RWPE2 (cell line): ENCODE data around the gene PIK3R1.

Experiments
- ATAC-seq: fragments of 200-7000 bp; cut with Tn5 transposase; 3 replicates; pipeline ENCODE4 v1.9.1; 2021; ENCODE audit warnings: low read depth
- DNase-seq: peaks from one replicate; pipeline ENCODE4 v3.0.0-alpha.2; 2020; ENCODE audit warnings: low spot score
- H3K27ac ChIP-seq: fragments of 450-650 bp; 2 replicates; pipeline ENCODE4 v1.5.1; 2017; ENCODE audit warnings: mild to moderate bottlenecking; ENCODE audit not compliant: poor library complexity, severe bottlenecking
- H3K27me3 ChIP-seq: fragments of 250-450 bp; sonication (Bioruptor Pico); 2 replicates; pipeline ENCODE4 v1.5.1; 2021; ENCODE audit warnings: mild to moderate bottlenecking, moderate library complexity; ENCODE audit not compliant: insufficient read depth, poor library complexity, severe bottlenecking
- H3K36me3 ChIP-seq: fragments of 250-450 bp; sonication (Bioruptor Pico); 2 replicates; pipeline ENCODE4 v1.5.1; 2020; ENCODE audit warnings: low read depth, mild to moderate bottlenecking, moderate library complexity
- H3K4me1 ChIP-seq: fragments of 250-450 bp; sonication (Bioruptor Pico); 2 replicates; pipeline ENCODE4 v1.5.1; 2021; ENCODE audit warnings: mild to moderate bottlenecking, moderate library complexity; ENCODE audit not compliant: insufficient read depth, poor library complexity, severe bottlenecking
- H3K4me3 ChIP-seq: fragments of 250-450 bp; sonication (Bioruptor Pico); 2 replicates; pipeline ENCODE4 v1.5.1; 2021; ENCODE audit warnings: mild to moderate bottlenecking, moderate library complexity; ENCODE audit not compliant: severe bottlenecking
- H3K9me3 ChIP-seq: fragments of 250-450 bp; sonication (Bioruptor Pico); 2 replicates; pipeline ENCODE4 v1.5.1; 2021; ENCODE audit warnings: mild to moderate bottlenecking, moderate library complexity; ENCODE audit not compliant: severe bottlenecking
- TF ChIP-seq, protein P1 (sequence below): fragments of 450-650 bp; IDR thresholded peaks from one replicate; pipeline ENCODE4 v1.5.1; 2017; ENCODE audit warnings: mild to moderate bottlenecking, moderate library complexity; ENCODE audit not compliant: poor library complexity, severe bottlenecking

Gene PIK3R1

DNA sequence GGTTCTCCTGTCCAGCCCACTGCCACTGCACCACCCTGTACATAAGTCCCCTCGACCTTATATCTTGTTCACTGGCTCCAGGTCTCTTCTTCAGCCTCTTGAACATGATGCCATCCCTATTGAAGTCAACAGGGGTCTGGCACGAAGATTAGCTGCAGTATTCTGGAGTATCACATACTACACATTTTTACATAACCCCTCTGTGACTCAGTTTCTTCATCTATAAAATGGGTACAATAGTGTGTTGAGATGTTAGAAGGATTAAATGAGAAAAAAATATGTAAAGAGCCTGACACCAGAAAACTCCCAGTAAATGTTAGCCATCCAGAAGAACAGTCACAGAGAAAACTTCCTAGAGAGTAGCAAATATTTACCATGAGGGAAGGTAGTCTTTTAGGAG lies 98.9 kb downstream of the PIK3R1 start:
- H3K4me3 ChIP-seq, result no peak overlapping the region
- no peak overlapping the region for H3K27ac ChIP-seq
- H3K27me3 ChIP-seq, result no peaks in the 10 kb centered on the region
- DNase-seq (no peak), ATAC-seq (no peak)
- TF ChIP-seq, protein P1, sequence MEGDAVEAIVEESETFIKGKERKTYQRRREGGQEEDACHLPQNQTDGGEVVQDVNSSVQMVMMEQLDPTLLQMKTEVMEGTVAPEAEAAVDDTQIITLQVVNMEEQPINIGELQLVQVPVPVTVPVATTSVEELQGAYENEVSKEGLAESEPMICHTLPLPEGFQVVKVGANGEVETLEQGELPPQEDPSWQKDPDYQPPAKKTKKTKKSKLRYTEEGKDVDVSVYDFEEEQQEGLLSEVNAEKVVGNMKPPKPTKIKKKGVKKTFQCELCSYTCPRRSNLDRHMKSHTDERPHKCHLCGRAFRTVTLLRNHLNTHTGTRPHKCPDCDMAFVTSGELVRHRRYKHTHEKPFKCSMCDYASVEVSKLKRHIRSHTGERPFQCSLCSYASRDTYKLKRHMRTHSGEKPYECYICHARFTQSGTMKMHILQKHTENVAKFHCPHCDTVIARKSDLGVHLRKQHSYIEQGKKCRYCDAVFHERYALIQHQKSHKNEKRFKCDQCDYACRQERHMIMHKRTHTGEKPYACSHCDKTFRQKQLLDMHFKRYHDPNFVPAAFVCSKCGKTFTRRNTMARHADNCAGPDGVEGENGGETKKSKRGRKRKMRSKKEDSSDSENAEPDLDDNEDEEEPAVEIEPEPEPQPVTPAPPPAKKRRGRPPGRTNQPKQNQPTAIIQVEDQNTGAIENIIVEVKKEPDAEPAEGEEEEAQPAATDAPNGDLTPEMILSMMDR, result no peak
- no peaks in the 10 kb centered on the region for H3K9me3 ChIP-seq
- H3K36me3 ChIP-seq, result no peaks in the 10 kb centered on the region
- H3K4me1 ChIP-seq, result peaks cover 8% of the 10 kb centered on the region

DNA sequence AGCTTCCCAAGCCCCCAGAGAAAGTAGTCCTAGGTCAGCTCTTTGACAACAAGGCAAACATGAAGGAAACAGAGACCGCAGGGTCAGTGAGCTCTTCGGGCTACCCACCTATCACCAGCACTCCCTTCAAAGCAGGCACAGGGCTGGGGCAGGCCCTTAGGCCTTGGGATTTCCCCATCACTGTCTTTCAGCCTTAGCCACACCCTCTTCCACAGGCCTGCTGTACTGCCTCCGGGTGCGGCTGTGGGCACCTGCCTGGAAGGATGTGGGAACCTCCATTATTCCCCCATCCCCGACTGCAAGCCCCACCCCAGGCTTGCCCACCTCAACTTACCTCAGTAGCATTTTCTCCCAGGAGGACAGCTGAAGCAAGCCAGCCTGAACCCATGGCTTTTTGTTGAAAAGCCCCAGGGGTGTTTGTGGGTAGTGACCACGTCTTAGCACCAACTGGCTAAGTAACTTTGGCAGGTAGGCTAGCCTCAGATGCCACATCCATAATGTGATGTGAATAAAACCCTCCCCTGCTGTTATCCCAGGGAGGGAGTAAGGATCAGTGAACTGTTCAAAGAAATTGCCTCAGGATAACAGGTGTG lies 100.2 kb downstream of the PIK3R1 start:
- no peak for ATAC-seq
- no peak for DNase-seq
- Histone ChIP-seq H3K27me3 (no peaks in the 10 kb centered on the region), H3K27ac (no peak overlapping the region), H3K36me3 (no peaks in the 10 kb centered on the region), H3K4me1 (peaks cover 19% of the 10 kb centered on the region), H3K4me3 (no peak overlapping the region), H3K9me3 (no peaks in the 10 kb centered on the region)
- TF ChIP-seq, protein P1, result no peak

DNA sequence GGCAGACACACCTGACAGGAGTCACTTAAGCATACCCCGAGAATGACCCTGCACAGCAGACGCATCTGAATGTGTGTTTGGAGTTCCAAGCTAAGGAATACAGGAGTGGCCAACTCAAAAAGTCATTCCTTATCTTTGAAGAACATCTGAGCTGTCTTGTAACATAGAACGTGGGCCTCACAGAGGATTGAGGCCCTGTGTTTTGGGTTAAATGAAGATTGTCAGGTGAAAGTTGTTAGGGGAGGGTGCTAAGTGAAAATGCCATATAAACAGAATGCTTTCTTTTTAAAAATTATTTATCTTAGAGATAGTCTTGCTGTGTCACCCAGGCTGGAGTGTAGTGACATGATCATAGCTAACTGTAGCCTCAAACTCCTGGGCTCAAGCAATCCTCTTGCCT lies 100.9 kb downstream of the PIK3R1 start:
- DNase-seq, result no peak
- Histone ChIP-seq H3K36me3 (no peaks in the 10 kb centered on the region), H3K27ac (no peak overlapping the region), H3K27me3 (no peaks in the 10 kb centered on the region), H3K4me1 (peaks cover 19% of the 10 kb centered on the region), H3K4me3 (no peak overlapping the region), H3K9me3 (no peaks in the 10 kb centered on the region)
- ATAC-seq, result no peak
- TF ChIP-seq, protein P1, result no peak

DNA sequence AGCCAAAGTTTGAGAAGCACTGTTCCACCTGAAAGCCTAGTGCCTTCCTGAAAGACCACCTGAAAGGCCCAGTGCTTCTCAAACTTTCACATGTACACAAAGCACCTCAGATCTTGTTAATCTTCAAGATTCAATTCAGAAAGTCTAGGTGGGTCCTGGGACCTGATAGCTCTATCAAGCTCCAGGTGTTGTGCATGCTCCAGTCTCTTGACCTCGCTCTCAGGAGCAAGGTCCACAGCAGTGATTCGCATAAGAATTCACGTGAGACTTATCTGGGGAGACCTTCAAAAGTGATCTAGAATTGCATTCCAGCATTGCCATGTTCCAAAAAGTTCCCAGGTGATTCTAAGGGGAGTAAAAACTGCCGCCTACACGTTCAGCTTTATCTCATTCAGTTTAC lies 102.1 kb downstream of the PIK3R1 start:
- DNase-seq (no peak), ATAC-seq (no peak)
- H3K4me3 ChIP-seq, result no peak overlapping the region
- H3K27ac ChIP-seq, result no peak overlapping the region
- peaks cover 19% of the 10 kb centered on the region for H3K4me1 ChIP-seq
- TF ChIP-seq, protein P1, result no peak
- no peaks in the 10 kb centered on the region for H3K9me3 ChIP-seq
- no peaks in the 10 kb centered on the region for H3K36me3 ChIP-seq
- no peaks in the 10 kb centered on the region for H3K27me3 ChIP-seq

DNA sequence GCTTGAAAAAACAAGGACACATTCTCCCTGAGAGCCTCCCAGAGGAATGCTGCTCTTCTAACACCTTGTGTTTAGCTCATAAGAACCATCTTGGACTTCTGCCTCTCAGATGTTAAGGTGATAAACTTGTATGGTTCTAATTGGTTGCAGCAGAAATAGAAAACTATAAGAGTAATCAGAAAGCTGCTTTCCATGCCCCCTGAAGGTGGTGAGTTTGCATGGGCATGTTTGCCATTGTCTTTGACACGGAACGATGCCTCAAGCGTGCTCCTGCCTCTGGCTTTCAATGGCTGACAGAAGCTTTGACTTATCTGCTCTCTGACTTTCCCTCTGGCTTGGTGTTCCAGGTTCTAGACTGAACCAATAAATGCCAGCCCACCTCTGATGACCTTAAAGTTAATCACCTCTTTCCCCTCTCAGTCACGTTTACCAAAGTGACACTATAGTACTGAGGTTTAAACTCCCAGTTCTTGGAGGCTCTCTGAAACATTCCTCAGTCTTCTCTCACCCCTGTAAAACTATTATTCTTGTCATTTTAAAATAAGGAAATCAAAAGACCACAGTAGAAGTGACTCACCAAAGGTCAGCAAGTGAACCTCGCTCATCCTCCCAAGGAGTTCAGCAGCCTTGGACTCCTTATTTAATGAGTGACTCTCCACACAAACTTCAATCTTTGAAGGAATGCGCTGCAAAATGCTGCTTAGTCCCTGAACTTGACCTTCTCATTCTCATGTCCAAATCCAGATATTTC lies 103.6 kb downstream of the PIK3R1 start:
- H3K4me3 ChIP-seq, result no peak overlapping the region
- H3K27me3 ChIP-seq, result no peaks in the 10 kb centered on the region
- TF ChIP-seq, protein P1, result no peak
- ATAC-seq, result peak; percentile 69
- H3K36me3 ChIP-seq, result no peaks in the 10 kb centered on the region
- DNase-seq, result no peak
- peaks cover 19% of the 10 kb centered on the region for H3K4me1 ChIP-seq
- H3K9me3 ChIP-seq, result no peaks in the 10 kb centered on the region
- H3K27ac ChIP-seq, result peak overlapping the region; percentile 76
